HFFc6 (cell line): Measurements from ENCODE around the gene DNASE1L1. TPM values are rescaled to one million over a fixed set of nuclear protein-coding genes. Genes with fewer than 3 reads are reported as not detected.

ENCODE experiments used
- DNase-seq: peaks from one replicate; pipeline ENCODE4 v3.0.0-alpha.2; 2018
- H3K27ac Mint-ChIP-seq: 2 replicates; pipeline ENCODE4 v1.8.0; 2020; ENCODE audit warnings: mild to moderate bottlenecking, mixed read lengths
- H3K27me3 Mint-ChIP-seq: 2 replicates; pipeline ENCODE4 v1.8.0; 2021; ENCODE audit warnings: mild to moderate bottlenecking, moderate library complexity, mixed read lengths; ENCODE audit not compliant: insufficient read depth
- H3K36me3 Mint-ChIP-seq: 2 replicates; pipeline ENCODE4 v1.8.0; 2021; ENCODE audit warnings: low read depth, mixed read lengths
- H3K4me1 Mint-ChIP-seq: 2 replicates; pipeline ENCODE4 v1.8.0; 2020; ENCODE audit warnings: low read depth, mixed read lengths
- H3K4me3 Mint-ChIP-seq: 2 replicates; pipeline ENCODE4 v1.8.0; 2020; ENCODE audit warnings: mild to moderate bottlenecking, moderate library complexity, mixed read lengths
- H3K9me3 Mint-ChIP-seq: 2 replicates; pipeline ENCODE4 v1.8.0; 2020; ENCODE audit warnings: mild to moderate bottlenecking, mixed read lengths
- total RNA-seq, 6 experiments: library from RNA; stranded (reverse); fragmentation: NEBNext Ultra II Directional; extraction: Animal tissue kit (Norgen Biotek cat#: 25700); gene quantifications; 2 replicates in 1 of 6; 3 replicates in 5 of 6; pipeline ENCODE4 v1.2.3, GENCODE V29; 2021
- TF ChIP-seq, protein P1 (sequence below): fragments of 200-600 bp; sonication (generic); IDR thresholded peaks from 2 replicates; pipeline ENCODE4 v1.5.0; 2021; ENCODE audit warnings: antibody characterized with exemption, mild to moderate bottlenecking

DNASE1L1 gene
- total RNA-seq, 6 experiments from 2014 or later = 74.8 to 96.3 (median 87.4) TPM

DNA sequence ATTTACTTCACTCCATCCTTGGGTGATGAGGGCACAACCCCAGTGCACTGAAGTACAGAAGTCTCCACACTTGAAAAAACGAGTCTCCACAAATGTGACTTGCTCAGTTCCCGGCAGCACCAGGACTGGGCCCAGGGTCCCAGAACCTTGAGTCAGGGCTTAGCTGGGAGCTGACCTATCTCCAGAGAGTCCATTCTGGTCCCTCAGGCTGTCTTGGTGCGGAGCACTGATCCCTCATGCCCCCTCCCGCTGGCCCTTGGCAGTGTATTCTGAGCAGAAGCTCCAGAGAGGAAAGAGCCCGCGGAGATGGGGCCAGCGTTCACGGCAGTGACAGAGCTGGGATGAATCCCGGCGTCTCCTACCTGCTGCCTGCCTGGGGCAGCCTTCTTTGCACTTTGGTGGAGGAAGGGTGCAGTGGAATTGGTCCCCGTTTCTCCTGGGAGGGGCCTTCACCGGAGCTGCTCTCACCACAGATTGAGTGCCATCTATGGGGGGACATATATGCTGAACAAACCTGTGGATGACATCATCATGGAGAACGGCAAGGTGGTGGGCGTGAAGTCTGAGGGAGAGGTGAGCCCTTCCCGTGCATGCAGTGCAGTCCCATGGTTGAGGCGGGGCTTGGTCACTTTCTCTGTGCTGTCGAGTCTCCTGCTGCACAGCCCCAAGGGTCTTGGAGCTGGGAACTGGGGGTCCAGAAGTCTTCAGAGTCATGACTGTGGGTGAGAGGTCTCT is 31.7 kb upstream of the DNASE1L1 start:
- Mint-ChIP-seq H3K9me3 (no peaks in the 10 kb centered on the region), H3K4me3 (no peak overlapping the region), H3K27ac (0 out of 2 replicates have a peak overlapping the region, but pooled peaks have one; percentile 18), H3K27me3 (no peaks in the 10 kb centered on the region; the same call in 1 of the 2 replicates), H3K36me3 (peaks cover 8% of the 10 kb centered on the region), H3K4me1 (peaks cover 20% of the 10 kb centered on the region; the same call in 1 of the 2 replicates)
- DNase-seq = no peak
- TF ChIP-seq, protein P1, sequence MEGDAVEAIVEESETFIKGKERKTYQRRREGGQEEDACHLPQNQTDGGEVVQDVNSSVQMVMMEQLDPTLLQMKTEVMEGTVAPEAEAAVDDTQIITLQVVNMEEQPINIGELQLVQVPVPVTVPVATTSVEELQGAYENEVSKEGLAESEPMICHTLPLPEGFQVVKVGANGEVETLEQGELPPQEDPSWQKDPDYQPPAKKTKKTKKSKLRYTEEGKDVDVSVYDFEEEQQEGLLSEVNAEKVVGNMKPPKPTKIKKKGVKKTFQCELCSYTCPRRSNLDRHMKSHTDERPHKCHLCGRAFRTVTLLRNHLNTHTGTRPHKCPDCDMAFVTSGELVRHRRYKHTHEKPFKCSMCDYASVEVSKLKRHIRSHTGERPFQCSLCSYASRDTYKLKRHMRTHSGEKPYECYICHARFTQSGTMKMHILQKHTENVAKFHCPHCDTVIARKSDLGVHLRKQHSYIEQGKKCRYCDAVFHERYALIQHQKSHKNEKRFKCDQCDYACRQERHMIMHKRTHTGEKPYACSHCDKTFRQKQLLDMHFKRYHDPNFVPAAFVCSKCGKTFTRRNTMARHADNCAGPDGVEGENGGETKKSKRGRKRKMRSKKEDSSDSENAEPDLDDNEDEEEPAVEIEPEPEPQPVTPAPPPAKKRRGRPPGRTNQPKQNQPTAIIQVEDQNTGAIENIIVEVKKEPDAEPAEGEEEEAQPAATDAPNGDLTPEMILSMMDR = no peak

DNA sequence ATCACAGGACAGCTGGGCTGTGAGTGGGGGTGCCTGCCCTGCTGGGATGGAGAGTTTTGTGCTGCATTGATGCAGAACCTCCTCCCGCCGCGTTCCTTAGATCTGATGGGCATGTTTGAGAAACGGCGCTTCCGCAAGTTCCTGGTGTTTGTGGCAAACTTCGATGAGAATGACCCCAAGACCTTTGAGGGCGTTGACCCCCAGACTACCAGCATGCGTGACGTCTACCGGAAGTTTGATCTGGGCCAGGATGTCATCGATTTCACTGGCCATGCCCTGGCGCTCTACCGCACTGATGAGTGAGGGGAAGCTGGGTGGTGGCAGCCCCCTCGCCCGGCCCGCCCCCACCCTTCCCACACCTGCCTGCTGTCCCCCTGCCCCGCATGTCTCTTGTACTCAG is 30.8 kb upstream of the DNASE1L1 start:
- H3K36me3 Mint-ChIP-seq = peaks cover 8% of the 10 kb centered on the region
- H3K9me3 Mint-ChIP-seq = no peaks in the 10 kb centered on the region
- TF ChIP-seq, protein P1 = no peak
- H3K4me3 Mint-ChIP-seq = no peak overlapping the region
- no peak overlapping the region for H3K27ac Mint-ChIP-seq
- H3K27me3 Mint-ChIP-seq = no peaks in the 10 kb centered on the region; the same call in 1 of the 2 replicates
- peaks cover 20% of the 10 kb centered on the region; the same call in 1 of the 2 replicates for H3K4me1 Mint-ChIP-seq
- DNase-seq = no peak

DNA sequence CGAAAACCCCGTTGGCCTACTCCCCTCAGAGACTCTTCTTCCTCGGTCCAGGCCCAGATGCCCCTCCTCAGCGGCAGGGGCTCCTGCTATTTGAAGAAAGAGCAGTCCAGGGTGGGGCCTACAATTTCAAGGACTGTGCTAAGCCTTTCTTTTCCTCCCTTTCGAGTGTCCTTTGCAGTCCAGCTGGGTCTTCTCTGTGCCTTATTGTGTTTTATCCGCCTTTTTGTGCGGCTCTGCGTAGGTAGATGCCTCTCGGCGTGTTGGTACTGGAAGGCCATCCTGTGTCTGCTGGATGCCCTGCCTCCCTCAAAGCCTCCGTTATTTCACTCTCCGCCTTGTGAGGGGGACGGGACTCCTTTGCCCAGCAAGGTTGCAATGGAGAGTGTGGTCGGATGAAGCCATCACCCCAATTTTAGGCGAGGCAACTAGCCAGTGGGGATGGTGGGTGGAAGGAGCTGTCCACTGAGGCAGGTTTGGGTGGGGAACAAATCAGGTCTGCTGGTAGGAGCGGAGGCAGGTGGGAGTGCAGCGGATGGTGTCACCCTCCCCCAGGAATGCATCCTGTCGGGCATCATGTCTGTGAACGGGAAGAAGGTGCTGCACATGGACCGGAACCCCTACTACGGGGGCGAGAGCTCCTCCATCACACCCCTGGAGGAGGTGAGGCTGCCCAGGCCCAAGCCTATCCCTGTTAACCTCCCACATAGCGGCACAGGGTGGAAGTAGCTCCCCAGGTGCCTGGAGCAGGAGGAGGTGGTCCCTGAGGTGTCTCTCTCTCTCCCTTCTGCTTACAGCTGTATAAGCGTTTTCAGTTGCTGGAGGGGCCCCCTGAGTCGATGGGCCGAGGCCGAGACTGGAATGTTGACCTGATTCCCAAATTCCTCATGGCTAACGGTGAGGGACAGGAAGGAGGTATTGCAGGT is 29.2 kb upstream of the DNASE1L1 start:
- peaks cover 16% of the 10 kb centered on the region; the same call in 1 of the 2 replicates for H3K4me1 Mint-ChIP-seq
- peak overlapping the region; percentile 82 for H3K27ac Mint-ChIP-seq
- DNase-seq = no peak
- no peaks in the 10 kb centered on the region for H3K9me3 Mint-ChIP-seq
- TF ChIP-seq, protein P1 = no peak
- peak overlapping the region; percentile 94 for H3K4me3 Mint-ChIP-seq
- peaks cover 8% of the 10 kb centered on the region for H3K36me3 Mint-ChIP-seq
- no peaks in the 10 kb centered on the region; the same call in 1 of the 2 replicates for H3K27me3 Mint-ChIP-seq

DNA sequence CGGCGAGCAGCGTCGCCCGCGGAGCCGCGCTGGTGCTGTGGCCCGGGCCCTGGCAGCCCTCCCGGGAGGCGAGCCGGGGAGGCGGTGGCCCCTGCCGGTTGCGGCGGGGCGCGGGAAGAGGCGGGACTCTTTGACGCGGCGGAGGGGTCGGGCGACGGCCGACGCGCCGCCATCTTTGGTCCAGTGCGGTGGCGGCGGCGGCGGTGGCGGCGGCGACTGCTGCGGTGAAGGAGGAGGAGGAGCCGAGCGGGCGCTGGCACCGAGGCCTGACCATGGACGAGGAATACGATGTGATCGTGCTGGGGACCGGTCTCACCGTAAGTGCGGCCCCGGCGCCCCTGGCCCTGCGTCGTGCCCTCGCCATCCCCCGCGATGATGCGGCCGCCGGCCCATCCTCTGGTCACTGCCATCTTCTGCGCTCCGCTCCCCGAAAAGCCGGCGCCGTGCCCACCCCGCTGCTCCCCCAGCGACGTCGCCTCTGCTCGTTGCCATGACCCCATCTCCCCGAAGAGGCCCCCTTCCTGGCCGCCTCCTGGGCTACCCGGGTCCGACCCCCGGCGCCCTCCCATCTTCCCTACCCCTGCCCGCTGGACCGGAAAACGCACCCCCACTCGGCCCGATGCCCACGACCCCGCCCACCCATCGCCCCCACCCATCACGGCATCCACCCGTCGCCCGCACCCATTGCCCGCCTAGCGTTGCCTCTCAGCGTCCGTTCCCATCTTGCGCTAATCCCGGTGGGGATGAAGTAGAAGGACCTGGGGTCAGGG is 28.1 kb upstream of the DNASE1L1 start, which contains the start of gene GDI1:
Gene GDI1 (plus strand): TSS at position 172 of the 770 bp plus-strand sequence. CDS start 101 bp downstream, at position 273.
- Mint-ChIP-seq H3K4me1 (peaks cover 15% of the 10 kb centered on the region; the same call in 1 of the 2 replicates), H3K27ac (peak within 1 kb of the TSS; percentile 82), H3K36me3 (peaks cover 8% of the 10 kb centered on the region), H3K27me3 (no peaks in the 10 kb centered on the region; the same call in 1 of the 2 replicates), H3K9me3 (no peaks in the 10 kb centered on the region), H3K4me3 (peak within 1 kb of the TSS; percentile 94)
- TF ChIP-seq, protein P1 = no peak
- DNase-seq = peak; percentile 47
